A549 (cell line): Measurements from ENCODE around the gene MSI2. TPM values are rescaled to one million over a fixed set of nuclear protein-coding genes. Genes with fewer than 3 reads are reported as not detected.

ENCODE experiments used
- ATAC-seq, 2 experiments: fragments of 200-7000 bp in 1 of 2; fragments of >200 bp in 1 of 2; cut with Nextera tagmentation in 1 of 2; cut with Tn5 transposase in 1 of 2; 3 replicates each; pipeline versions ENCODE4 v1.8.0 to v1.9.1; 2018 to 2020; ENCODE audit warnings: mild to moderate bottlenecking in 1 of 2, moderate library complexity in 1 of 2
- CTCF ChIA-PET: fragments of 300-600 bp; sonication (Branson Sonifier 250); formaldehyde crosslinking; extraction: SDS; loops from one replicate; lab custom pipeline; 2021; ENCODE audit warnings: antibody characterized with exemption, inconsistent platforms; lab: Yijun Ruan, JAX
- POLR2A ChIA-PET: fragments of 350-600 bp; formaldehyde crosslinking; extraction: SDS; loops from one replicate; lab custom pipeline; 2021; ENCODE audit warnings: antibody characterized with exemption, inconsistent platforms; lab: Yijun Ruan, JAX
- DNase-seq, 2 experiments: peaks; one replicate each; pipeline versions ENCODE4 v3.0.0 to v3.0.0-alpha.2; 2011 to 2016; ENCODE audit warnings: low read depth in 1 of 2, low spot score in 1 of 2
- FAIRE-seq: peaks from 2 replicates; lab custom pipeline; 2011; peaks lifted over from hg19 to GRCh38; lab: Jason Lieb, UNC
- H3K27ac ChIP-seq, 2 experiments: fragments of >200 bp; sonication (Bioruptor Twin); formaldehyde crosslinking; 3 replicates each; pipeline ENCODE4 v1.5.1; 2016 to 2017
- H3K4me1 ChIP-seq: fragments of >200 bp; sonication (Bioruptor Twin); formaldehyde crosslinking; 3 replicates; pipeline ENCODE4 v1.6.1; 2016
- H3K4me2 ChIP-seq: fragments of >200 bp; sonication (Bioruptor Twin); formaldehyde crosslinking; 3 replicates; pipeline ENCODE4 v1.6.1; 2016
- H3K4me3 ChIP-seq: fragments of >200 bp; sonication (Bioruptor Twin); formaldehyde crosslinking; 3 replicates; pipeline ENCODE4 v1.5.1; 2016
- H3K9me3 ChIP-seq: fragments of >200 bp; sonication (Bioruptor Twin); formaldehyde crosslinking; 3 replicates; pipeline ENCODE4 v1.6.1; 2016
- BCL3 ChIP-seq: fragments of >200 bp; sonication (Bioruptor Twin); formaldehyde crosslinking; IDR thresholded peaks from 3 replicates; pipeline ENCODE4 v1.6.1; 2016
- BHLHE40 ChIP-seq: IDR thresholded peaks from 2 replicates; pipeline ENCODE4 v1.6.1; 2012; ENCODE audit warnings: low read depth, low read length, inconsistent platforms
- CBX8 ChIP-seq: fragments of 200-600 bp; sonication (generic); IDR thresholded peaks from 2 replicates; pipeline ENCODE4 v1.6.1; 2016
- EHMT2 ChIP-seq: fragments of 200-600 bp; sonication (generic); IDR thresholded peaks from 2 replicates; pipeline ENCODE4 v1.6.1; 2016; ENCODE audit warnings: antibody characterized with exemption, low read depth, mild to moderate bottlenecking, moderate library complexity
- EP300 ChIP-seq, 2 experiments: fragments of >200 bp; sonication (Bioruptor Twin); formaldehyde crosslinking; IDR thresholded peaks; 2 replicates in 1 of 2; 3 replicates in 1 of 2; pipeline ENCODE4 v1.6.1; 2016 to 2017
- ESRRA ChIP-seq: fragments of 150-350 bp; IDR thresholded peaks from 2 replicates; pipeline ENCODE4 v1.6.1; 2014; ENCODE audit warnings: mild to moderate bottlenecking, low read length, borderline replicate concordance
- HDAC2 ChIP-seq: fragments of 200-600 bp; sonication (generic); IDR thresholded peaks from 2 replicates; pipeline ENCODE4 v1.6.1; 2016
- HOXA7 ChIP-seq: fragments of 250-450 bp; sonication (Bioruptor Pico); IDR thresholded peaks from 2 replicates; pipeline ENCODE4 v1.5.0; 2020; ENCODE audit warnings: mild to moderate bottlenecking, moderate library complexity
- HOXB5 ChIP-seq: fragments of 250-450 bp; sonication (Bioruptor Pico); IDR thresholded peaks from 2 replicates; pipeline ENCODE4 v1.5.0; 2020; ENCODE audit warnings: mild to moderate bottlenecking, moderate library complexity
- JUNB ChIP-seq: fragments of >200 bp; sonication (Bioruptor Twin); formaldehyde crosslinking; IDR thresholded peaks from 2 replicates; pipeline ENCODE4 v1.6.1; 2016
- MAZ ChIP-seq: fragments of 150-350 bp; IDR thresholded peaks from 2 replicates; pipeline ENCODE4 v1.6.1; 2014; ENCODE audit warnings: antibody characterized with exemption, low read depth, low read length, borderline replicate concordance
- RAD21 ChIP-seq, 2 experiments: fragments of >200 bp in 1 of 2; sonication (Bioruptor Twin) in 1 of 2; formaldehyde crosslinking in 1 of 2; IDR thresholded peaks in 1 of 2; conservative IDR thresholded peaks in 1 of 2; 2 replicates in 1 of 2; 3 replicates in 1 of 2; pipeline ENCODE4 v1.6.1; 2012 to 2018; ENCODE audit warnings: inconsistent platforms in 1 of 2
- SMC3 ChIP-seq: fragments of >200 bp; sonication (Bioruptor Twin); formaldehyde crosslinking; IDR thresholded peaks from 3 replicates; pipeline ENCODE4 v1.6.1; 2018; ENCODE audit warnings: inconsistent platforms
- TFCP2L1 ChIP-seq: fragments of 250-450 bp; sonication (Bioruptor Pico); IDR thresholded peaks from 2 replicates; pipeline ENCODE4 v1.5.0; 2021; ENCODE audit warnings: mild to moderate bottlenecking
- ZSCAN20 ChIP-seq: fragments of 250-450 bp; sonication (Bioruptor Pico); IDR thresholded peaks from 2 replicates; pipeline ENCODE4 v1.8.0; 2022; ENCODE audit warnings: mild to moderate bottlenecking, moderate library complexity
- WGBS: methylation state at CpG from one replicate; pipeline ENCODE4 v1.1.6; 2017; ENCODE audit errors: missing lambda C conversion rate; 5-methylcytosine and 5-hydroxymethylcytosine counted together
- polyA plus RNA-seq, 4 experiments: library from polyadenylated mRNA; depleted of rRNA in 3 of 4; stranded (reverse); fragments of >200 nt; fragmentation: RNase III in 1 of 4; extraction: RNeasy Plus Mini Kit Qiagen cat#74134 plus additional on column Dnase treatment in 1 of 4; gene quantifications; 2 replicates in 3 of 4; 3 replicates in 1 of 4; pipeline ENCODE4 v1.2.3, GENCODE V29; 2011 to 2017
- TF ChIP-seq, protein P1 (sequence below): fragments of 150-350 bp; IDR thresholded peaks from 2 replicates; pipeline ENCODE4 v1.6.1; 2014; ENCODE audit warnings: low read depth, mild to moderate bottlenecking, low read length
- TF ChIP-seq, protein P2 (sequence below): fragments of >200 bp; sonication (Bioruptor Twin); formaldehyde crosslinking; IDR thresholded peaks from 3 replicates; pipeline ENCODE4 v1.5.1; 2016
- TF ChIP-seq, protein P3 (sequence below): IDR thresholded peaks from 2 replicates; pipeline ENCODE4 v1.6.1; 2012

Gene MSI2
- polyA plus RNA-seq, 2 of the 4 experiments (the other 2 are of a cell fraction), result 43.6 to 44.4 TPM

GRCh38 chr17:57487573-57487972 lies 231.2 kb downstream of the MSI2 start:
- Histone ChIP-seq H3K27ac (no peak overlapping the region), H3K9me3 (no peaks in the 10 kb centered on the region), H3K4me1 (peaks cover under 1% of the 10 kb centered on the region; the same call in 1 of the 3 replicates), H3K4me3 (no peak overlapping the region), H3K4me2 (no peak overlapping the region)
- CTCF ChIA-PET, result interaction anchor here (1.0 to 4.7 kb wide), 9 partner anchors 10 to 244 kb away, joined by 3 to 15 read pairs (median 5); no protein-coding TSS in a partner anchor
- TF ChIP-seq CBX8, result no peak
- TF ChIP-seq MAZ, result no peak
- TF ChIP-seq BHLHE40, result no peak
- TF ChIP-seq HOXA7 (CRISPR knock-in tag), result no peak
- TF ChIP-seq SMC3, result no peak
- TF ChIP-seq RAD21 (conservative IDR thresholded peaks at IDR 0.05 in 1 of 2, IDR thresholded peaks at IDR 0.05 in 1 of 2), result no peak
- no peak for ATAC-seq
- DNase-seq, result no peak
- FAIRE-seq, result no peak
- WGBS, result 90% methylated on average over 5 of the region's 5 CpGs
- POLR2A ChIA-PET, result no interaction called here

- no peak for DNase-seq
- Histone ChIP-seq H3K4me1 (no peaks in the 10 kb centered on the region), H3K4me2 (no peak overlapping the region), H3K9me3 (no peaks in the 10 kb centered on the region), H3K27ac (no peak overlapping the region), H3K4me3 (no peak overlapping the region)
- ChIA-PET CTCF (interaction anchor here (0.6 to 1.3 kb wide), 4 partner anchors 13 to 109 kb away, joined by 3 to 6 read pairs (median 3); no protein-coding TSS in a partner anchor), POLR2A (no interaction called here)
- no peak for ATAC-seq
- FAIRE-seq, result no peak
- WGBS, result 91% methylated on average over 9 of the region's 9 CpGs
- no peak for TF ChIP-seq TFCP2L1 (CRISPR knock-in tag)
- TF ChIP-seq, protein P1, sequence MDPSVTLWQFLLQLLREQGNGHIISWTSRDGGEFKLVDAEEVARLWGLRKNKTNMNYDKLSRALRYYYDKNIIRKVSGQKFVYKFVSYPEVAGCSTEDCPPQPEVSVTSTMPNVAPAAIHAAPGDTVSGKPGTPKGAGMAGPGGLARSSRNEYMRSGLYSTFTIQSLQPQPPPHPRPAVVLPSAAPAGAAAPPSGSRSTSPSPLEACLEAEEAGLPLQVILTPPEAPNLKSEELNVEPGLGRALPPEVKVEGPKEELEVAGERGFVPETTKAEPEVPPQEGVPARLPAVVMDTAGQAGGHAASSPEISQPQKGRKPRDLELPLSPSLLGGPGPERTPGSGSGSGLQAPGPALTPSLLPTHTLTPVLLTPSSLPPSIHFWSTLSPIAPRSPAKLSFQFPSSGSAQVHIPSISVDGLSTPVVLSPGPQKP, result no peak
- TF ChIP-seq, protein P2, sequence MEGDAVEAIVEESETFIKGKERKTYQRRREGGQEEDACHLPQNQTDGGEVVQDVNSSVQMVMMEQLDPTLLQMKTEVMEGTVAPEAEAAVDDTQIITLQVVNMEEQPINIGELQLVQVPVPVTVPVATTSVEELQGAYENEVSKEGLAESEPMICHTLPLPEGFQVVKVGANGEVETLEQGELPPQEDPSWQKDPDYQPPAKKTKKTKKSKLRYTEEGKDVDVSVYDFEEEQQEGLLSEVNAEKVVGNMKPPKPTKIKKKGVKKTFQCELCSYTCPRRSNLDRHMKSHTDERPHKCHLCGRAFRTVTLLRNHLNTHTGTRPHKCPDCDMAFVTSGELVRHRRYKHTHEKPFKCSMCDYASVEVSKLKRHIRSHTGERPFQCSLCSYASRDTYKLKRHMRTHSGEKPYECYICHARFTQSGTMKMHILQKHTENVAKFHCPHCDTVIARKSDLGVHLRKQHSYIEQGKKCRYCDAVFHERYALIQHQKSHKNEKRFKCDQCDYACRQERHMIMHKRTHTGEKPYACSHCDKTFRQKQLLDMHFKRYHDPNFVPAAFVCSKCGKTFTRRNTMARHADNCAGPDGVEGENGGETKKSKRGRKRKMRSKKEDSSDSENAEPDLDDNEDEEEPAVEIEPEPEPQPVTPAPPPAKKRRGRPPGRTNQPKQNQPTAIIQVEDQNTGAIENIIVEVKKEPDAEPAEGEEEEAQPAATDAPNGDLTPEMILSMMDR, result no peak
- no peak for TF ChIP-seq ZSCAN20 (CRISPR knock-in tag)
- TF ChIP-seq HDAC2, result no peak
- no peak for TF ChIP-seq EHMT2
- no peak for TF ChIP-seq BCL3
- no peak for TF ChIP-seq ESRRA
- TF ChIP-seq HOXB5, result no peak
- TF ChIP-seq, protein P3, sequence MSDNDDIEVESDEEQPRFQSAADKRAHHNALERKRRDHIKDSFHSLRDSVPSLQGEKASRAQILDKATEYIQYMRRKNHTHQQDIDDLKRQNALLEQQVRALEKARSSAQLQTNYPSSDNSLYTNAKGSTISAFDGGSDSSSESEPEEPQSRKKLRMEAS, result no peak
Measured at GRCh38 chr17:57488856-57489255, 232.5 kb downstream of the MSI2 start.

DNA sequence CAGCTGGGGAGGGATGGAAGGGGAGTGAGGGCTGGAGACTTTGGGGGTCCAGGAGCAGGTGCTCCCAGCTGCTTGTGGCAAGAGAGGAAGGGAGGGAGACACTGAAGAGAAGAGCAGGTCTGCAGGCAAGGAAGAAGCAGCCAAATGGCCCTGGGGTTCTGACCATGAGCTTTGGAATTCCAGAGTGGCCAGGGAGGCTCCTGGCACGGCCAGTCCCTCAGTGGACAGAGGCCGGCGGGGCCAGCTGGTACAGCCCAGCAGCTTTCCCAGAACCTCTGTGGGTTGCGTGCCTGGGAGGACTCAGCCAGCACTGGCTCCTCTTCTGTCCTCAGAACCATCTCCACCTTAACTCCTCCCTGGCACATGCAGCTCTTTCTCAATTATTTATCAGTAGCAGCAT lies 233.0 kb downstream of the MSI2 start:
- TF ChIP-seq EP300 (IDR thresholded peaks at IDR 0.05), result no peak
- no peak for TF ChIP-seq JUNB
- TF ChIP-seq, all 56 proteins: peak for 0
- ATAC-seq (no peak), FAIRE-seq (no peak), DNase-seq (no peak)
- H3K9me3 ChIP-seq, result no peaks in the 10 kb centered on the region
- ChIA-PET POLR2A (no interaction called here), CTCF (interaction anchor here (0.9 kb wide), 2 partner anchors 13 to 16 kb away, joined by 3 read pairs; no protein-coding TSS in a partner anchor)
- no peak overlapping the region for H3K4me3 ChIP-seq
- H3K27ac ChIP-seq, result no peak overlapping the region
- WGBS, result 91% methylated on average over 4 of the region's 4 CpGs
- H3K4me2 ChIP-seq, result no peak overlapping the region
- H3K4me1 ChIP-seq, result no peaks in the 10 kb centered on the region
